Stimulated activated CD8-positive, alpha-beta memory T cell treated with anti-CD3 and anti-CD28 coated beads, Interleukin-4, amount 100 ng/mL, for 48 hours (primary cell): Measurements from ENCODE around the gene MAK.
"Not testable (repeated sequence)": the region's sequence is repeated elsewhere in the genome, so short reads cannot be mapped to it uniquely, and the experiment has no call there.

ENCODE experiments used
- DNase-seq: peaks from one replicate; pipeline ENCODE4 v3.0.0-alpha.2; 2020

Gene MAK, protein sequence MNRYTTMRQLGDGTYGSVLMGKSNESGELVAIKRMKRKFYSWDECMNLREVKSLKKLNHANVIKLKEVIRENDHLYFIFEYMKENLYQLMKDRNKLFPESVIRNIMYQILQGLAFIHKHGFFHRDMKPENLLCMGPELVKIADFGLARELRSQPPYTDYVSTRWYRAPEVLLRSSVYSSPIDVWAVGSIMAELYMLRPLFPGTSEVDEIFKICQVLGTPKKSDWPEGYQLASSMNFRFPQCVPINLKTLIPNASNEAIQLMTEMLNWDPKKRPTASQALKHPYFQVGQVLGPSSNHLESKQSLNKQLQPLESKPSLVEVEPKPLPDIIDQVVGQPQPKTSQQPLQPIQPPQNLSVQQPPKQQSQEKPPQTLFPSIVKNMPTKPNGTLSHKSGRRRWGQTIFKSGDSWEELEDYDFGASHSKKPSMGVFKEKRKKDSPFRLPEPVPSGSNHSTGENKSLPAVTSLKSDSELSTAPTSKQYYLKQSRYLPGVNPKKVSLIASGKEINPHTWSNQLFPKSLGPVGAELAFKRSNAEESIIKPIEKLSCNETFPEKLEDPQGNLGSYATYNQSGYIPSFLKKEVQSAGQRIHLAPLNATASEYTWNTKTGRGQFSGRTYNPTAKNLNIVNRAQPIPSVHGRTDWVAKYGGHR

DNA sequence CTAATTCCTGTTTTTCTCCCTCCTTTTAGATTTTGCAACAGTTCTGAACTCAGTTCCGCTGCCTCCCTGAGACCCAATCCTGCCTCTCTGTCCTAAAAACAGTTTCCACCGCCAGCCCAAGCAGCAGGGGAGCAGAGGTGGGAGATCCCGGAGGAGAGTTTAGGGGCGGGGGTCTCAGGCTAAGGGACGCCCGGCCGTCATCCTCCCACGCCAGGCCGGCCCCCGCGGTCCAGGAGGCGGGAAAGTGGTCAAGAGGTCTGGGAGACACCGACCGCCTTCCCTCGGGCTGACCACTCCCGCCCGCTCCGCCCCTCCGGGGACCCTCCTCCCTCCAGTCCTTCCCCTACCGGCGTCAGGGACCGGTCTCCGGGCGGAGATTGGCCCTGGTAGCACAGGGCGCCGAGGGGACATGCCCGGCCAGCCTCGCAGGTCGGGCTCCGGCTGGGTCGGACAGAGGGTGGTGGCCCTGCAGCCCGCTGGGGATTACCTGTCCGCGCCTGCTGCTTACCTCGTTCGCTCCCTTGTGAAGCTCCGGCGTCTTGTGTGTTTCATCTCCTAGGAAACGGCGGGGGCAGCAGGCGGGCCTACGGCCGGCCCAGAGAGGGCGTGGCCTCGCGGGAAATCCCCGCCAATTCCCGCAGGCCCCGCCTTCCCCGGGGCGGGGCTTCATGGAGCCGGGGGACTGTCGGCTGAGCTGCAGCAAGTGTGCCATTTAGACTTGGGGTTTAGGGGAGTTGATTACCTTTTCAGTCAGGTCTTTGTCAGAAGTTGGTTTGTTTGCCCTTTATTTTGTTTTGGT lies at the start of gene MAK:
Gene MAK, minus strand, starts transcription at position 545 of the 799 bp plus-strand sequence. CDS start 7,891 bp downstream, outside the sequence.
- DNase-seq, result peak; percentile 89

DNA sequence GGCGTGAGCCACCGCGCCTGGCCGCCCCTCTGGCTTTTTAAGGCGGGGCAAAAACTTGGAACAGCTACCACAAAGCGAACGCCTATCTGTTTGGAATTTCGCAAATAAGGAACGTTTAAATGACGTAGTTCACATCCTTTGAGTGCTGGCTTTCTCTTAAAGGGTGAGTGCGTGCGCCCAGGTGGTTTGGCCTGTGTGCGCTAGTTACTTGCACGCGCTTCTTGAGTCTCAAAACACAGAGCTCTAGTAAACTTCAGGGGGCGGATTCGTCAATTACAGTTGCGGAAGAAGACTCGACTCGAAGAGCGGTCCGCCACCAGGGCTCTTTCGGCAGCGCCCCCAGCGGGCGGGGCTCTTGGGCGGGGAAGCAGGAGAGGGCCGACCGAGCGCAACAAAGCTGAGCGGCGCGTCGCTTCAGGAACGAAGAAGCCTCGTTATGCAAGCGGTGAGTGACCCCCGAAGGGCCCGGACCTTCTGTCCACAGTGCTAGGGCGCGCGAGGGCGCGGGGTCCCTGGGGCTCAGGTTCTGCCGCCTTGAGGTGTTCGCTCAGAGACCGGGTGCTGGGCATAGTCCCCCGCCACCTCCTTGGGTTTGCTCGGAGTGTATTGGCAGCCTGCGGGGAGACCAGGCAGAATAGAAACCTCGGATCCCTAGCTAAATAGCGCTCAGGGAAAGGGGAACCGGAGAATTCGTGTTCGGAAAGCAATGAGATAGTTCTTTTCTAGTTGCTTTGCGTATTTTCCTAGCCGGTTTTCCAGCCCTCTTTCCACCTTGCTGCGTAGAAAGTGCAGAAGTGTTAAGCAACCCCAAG lies 48.6 kb upstream of the MAK start, which contains the start of gene SYCP2L:
Gene SYCP2L, plus strand, starts transcription at position 362 of the 812 bp plus-strand sequence. Its CDS starts 75 bp downstream, at position 437.
- DNase-seq, result peak; percentile 42

DNA sequence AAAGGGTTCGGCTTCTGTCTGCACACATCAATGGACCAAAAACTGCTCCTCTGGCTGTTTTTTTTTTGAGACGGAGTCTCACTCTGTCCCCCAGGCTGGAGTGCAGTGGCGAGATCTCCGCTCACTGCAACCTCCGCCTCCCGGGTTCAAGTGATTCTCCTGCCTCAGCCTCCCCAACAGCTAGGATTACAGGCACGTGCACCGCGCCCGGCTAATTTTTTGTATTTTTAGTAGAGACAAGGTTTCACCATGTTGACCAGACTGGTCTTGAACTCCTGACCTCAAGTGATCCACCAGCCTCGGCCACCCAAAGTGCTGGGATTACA lies 48.0 kb upstream of the MAK start:
- DNase-seq, result not testable (repeated sequence)

DNA sequence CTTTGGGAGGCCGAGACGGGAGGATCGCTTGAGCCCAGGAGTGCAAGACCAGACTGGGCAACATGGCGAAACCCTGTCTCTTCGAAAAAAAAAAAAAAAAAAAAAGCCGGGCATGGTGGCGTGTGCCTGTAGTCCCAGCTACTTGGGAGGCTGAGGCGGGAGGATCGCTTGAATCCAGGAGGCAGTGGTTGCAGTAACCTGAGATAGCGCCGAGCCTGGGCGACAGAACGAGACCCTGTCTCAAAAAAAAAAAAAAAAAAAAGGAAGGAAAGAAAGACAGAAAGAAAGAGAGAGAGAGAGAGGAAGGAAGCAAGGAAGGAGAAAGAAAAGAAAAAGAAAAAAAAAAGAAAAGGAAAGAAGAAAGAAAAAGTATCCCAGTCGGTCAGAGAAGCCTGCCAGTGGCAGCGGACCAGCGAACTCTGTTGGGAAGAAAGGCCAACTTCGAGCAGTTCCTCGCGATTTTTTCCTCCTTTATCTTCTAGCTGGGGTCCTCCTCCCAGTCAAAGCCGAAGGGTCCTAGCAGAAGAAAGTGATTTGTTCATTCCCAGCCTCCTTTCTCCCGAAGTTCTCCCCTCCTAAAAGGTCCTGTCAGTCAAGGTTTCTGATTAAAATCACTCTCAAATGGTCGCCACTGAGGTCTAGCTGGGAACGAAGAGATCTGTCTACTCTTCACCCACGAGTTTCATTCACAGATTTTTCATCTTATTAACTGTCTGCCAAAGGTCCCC lies 46.1 kb upstream of the MAK start:
- DNase-seq, result no peak

DNA sequence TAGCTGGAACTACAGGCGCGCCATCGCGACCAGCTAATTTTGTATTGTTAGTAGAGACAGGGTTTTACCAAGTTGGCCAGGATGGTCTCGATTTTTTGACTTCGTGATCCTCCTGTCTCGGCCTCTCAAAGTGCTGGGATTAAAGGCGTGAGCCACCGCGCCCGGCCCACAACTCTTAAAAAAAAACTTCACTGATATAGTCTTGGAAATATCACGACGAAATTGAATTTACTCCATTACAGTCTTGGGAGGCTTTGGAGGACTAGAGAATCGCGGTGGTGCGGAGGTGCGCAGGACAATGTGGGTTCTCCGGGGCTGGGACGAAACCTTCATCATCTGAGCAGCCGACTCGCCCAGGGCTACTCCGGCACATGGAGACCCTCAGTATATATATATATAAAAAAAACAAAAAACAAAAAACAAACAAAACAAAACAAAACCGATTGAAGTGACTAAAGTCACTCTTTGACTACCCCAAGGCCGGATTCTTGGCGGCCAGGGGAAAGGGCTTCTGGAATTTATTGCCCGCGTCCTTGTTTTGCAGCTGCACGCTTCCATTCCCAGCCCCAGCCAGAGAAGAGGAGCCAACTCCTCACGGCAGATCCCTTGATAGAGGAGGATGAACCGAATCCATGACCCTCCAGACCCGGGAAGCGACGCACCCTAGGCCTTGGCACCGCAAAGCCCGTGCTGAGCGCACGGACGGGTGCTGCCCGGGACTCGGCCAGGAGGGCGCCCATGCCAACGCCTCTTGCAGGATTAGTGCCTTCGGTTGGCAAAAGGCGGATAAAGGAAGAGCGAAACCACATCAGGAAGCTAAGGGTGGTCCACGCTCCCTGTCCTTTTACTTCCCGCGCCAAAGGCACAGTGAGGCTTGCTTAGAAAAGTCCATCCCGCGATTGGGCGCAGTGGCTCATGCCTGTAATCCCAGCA lies 45.2 kb upstream of the MAK start:
- DNase-seq, result no peak

DNA sequence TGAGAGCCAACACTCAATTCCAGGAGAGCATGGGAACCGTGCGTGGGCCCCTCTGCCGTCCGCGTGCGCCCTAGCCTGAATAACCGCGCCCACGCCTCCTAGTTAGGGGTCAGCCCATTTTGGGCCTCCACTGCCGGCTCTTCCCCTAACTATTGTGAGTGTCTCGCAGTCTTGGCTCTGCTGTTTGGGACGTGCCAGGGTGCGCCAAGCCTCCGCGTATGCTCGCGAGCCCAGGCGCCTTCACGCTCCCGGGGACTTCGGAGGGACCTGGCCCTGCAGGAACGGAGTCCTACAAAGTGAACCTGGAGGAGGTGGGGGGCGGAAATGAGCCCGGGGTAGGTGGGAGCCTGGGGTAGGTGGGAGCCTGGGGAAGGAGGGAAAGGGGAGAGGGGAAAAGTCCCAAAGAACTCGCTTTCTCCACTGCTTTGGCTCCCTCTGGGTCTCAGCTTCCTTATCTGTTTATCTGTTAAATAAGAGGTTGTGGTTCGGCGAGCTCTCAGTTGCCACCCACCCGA lies 44.4 kb upstream of the MAK start:
- DNase-seq, result no peak

DNA sequence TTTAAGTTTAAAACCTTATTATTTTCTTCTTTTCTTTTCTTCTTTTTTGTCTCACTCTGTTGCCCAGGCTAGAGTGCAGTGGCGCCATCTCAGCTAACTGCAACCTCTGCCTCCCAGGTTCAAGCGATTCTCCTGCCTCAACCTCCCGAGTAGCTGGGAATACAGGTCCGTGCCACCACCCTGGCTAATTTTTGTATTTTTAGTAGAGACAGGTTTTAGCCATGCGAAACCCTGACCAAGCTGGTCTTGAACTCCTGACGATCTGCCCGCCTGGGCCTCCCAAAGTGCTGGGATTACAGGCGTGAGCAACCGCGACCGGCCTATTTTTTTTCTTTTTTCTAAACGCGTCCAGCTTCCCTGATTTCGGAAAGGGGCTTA lies 43.9 kb upstream of the MAK start:
- DNase-seq, result not testable (repeated sequence)

DNA sequence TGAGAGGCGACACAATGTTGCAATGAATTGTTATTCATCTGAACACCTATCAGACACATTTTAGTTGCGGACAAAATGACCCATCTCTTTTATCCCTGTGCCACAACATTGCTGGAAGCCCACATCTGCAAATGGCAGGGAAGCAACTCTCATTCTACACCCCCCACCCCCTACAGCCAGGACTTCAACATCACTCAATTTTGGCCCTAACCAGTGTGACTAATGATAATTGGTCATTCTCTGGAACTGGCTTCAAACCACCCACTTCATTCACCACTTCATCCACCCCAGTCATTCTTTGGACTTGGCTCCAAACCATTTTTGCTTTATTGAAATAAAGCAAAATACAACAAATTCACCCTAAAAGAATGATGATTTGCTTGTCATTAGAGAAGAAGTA lies 42.0 kb upstream of the MAK start:
- DNase-seq, result no peak

DNA sequence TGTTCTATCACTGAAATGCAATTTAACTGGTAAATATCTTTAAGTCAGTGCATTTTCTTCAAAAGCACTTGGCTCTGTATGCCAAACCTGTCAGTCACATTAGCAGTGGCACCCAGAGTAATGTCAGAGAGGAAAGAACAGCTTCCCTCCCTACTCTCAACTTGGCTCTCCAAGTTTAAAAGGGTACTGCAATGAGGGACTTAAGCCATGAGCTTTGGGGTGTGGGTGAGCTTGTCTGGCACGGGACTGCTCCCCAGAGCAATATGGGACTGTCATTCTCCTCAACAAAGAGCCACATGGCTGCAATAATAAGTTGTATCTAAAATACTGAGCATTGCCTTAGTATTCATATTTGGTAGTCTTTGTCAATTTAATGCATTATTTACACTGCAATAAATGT lies 39.5 kb upstream of the MAK start:
- DNase-seq, result no peak

DNA sequence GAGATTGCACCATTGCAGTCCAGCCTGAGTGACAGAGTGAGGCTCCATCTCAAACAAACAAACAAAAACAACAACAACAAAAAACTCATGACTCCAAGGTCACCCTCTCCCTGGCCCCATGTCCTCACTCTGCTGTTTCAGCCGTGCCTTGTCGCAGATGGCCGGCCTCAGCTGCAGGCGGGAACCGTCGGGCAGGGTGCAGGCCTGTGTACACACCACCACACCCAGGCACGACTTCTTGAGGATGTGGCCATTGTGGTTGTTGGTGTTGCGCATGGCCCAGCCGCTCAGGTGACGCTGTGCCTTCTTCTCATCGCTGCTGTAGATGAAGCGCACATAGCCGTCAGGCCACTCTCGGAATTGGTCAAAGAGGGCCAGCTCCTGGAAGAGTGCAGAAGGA lies 38.7 kb upstream of the MAK start:
- DNase-seq, result no peak

DNA sequence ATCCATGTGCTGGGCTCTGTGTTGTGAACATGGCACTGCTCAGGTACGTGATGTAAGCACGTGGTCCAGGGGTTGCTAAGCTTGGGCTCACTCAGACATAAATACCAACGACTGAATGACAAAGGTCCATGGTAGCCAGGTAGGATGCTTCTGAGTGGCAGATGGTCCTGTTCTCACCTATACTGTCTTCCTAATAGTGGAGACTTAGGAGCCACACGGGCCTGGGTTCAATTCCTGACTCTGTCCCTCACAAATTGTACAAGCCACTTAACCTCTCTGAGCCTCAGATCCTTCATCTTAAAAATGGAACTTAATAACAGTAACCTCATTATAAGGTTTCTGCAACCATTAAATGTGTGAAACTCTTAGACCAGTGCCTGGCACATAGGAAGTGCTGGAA lies 36.7 kb upstream of the MAK start:
- DNase-seq, result no peak

DNA sequence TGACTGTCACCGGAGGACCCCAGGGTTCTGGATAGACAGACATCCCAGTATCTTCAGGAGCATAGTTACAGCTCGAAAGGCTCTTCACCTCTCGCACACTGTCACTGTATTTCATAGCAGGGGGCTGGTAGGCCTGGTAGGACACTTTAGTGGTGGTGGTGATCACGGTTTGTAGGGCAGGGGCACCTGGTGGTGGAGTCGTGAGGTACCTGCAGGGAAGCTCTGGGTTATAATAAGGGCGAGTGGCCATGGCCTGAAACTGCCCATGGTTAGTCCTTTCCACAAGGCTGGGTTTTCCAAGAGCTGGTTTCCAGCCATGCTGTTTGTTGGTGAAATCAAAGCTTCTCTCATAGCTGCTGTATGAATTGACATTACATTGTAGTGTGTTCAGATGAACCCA lies 35.9 kb upstream of the MAK start:
- DNase-seq, result no peak

DNA sequence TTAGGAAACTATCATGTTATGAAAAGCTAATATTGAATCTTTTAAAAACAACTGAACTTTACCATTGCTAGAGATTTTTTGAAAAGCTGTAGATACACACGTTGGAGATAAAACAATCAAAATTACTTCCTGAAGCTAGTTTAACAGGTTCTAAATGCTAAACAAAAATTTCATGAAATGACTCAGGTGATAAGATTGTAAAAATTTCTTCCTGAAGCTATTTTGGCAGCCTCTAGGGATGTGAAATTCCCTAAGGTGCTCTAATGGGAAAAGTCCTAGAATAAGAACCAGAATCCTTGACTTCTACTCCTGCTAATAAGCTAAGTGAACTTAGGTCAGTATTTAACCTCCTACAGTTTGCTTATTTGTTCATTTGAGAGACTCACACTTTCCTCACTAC lies 35.0 kb upstream of the MAK start:
- no peak for DNase-seq

DNA sequence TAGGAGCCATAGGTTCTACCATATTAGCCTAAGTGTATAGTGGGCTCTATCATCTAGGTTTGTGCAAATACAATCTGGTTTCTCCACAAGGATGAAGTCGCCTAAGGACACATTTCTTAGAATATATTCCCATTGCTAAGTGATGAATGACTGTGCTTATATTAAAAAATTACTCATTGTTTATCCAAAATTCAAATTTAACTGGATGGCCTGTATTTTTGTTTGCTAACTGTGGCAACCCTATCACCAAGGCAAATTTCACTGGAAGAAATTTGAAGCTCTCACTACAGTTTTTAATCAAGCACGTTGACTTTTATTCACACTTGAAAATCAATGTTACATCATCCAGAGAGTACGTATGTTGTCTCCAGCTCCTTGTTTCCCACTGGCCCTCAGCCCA lies 29.6 kb upstream of the MAK start:
- no peak for DNase-seq

DNA sequence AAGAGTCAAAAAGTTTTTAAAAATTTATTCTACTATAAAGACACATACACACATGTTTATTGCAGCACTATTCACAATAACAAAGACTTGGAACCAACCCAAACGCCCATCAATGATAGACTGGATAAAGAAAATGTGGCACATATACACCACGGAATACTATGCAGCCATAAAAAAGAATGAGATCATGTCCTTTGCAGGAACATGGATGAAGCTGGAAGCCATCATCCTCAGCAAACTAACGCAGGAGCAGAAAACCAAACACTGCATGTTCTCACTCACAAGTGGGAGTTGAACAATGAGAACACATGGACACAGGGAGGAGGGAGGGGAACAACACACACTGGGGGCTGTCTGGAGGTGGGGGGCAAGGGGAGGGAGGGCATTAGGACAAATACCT lies 28.4 kb upstream of the MAK start:
- not testable (repeated sequence) for DNase-seq

DNA sequence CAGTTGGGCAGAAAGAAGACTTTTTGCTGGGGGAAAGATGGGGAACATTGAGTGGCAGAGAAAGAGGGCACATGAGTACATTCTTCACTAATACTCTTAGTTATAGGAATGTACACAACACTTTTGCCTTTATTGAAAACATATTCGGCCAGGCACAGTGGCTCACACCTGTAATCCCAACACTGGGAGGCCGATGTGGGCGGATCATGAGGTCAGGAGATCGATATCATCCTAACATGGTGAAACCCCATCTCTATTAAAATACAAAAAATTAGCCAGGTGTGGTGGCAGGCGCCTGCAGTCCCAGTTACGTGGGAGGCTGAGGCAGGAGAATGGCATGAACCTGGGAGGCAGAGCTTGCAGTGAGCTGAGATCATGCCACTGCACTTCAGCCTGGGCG lies 24.7 kb upstream of the MAK start:
- DNase-seq, result not testable (repeated sequence)

DNA sequence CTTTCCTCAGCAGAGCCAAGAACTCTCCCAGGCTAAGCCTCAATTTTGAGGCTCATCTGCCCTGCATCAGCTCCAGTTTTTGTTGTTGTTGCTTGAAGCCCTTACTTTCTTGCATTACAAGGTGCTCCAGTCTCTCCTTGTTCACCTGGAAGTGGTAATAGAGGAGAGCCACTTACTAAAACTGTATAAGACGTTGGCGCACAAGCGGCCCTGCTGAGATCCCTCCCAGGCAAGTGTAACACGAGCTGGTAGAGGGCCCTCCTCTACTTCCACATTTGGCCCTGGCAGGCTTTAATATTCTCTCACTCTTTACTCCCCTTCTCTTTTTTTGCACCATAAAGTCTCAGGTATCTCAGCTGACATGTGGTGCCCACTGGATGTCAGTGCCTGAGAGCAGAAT lies 24.0 kb upstream of the MAK start:
- DNase-seq, result no peak

DNA sequence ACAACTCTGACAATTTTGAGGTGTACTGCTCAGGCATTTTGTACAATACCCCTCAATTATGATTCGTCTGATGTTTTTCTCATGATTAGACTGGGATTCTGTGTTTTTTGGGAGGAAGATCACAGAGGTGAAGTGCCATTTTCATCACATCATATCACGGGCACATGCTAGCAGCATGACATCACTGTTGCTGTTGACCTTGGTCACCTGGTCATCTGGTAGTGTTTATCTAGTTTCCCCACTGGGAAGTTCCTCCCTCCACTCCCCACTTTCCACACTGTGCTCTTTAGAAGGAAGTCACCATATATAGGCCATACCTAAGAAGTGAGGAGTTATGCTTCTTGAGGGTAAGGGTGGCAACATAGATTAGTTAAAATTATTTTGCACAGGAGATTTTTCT lies 22.7 kb upstream of the MAK start:
- no peak for DNase-seq

DNA sequence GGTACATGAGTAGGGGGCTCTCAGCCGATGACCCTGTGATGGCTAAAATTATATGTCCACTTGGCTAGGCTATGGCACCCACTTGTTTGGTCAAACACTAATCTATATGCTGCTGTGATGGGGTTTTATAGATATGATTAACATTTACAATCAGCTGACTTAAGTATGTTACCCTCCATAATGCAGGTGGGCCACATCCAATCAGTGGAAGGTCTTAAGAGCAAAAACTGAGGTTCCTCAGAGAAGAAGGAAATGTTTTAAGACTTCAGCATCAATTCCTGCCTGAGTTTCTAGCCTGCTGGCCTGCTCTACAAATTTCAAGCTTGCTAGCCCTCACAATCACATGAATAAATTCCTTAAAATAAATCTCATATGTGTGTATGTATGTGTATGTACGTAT lies 18.9 kb upstream of the MAK start:
- no peak for DNase-seq

DNA sequence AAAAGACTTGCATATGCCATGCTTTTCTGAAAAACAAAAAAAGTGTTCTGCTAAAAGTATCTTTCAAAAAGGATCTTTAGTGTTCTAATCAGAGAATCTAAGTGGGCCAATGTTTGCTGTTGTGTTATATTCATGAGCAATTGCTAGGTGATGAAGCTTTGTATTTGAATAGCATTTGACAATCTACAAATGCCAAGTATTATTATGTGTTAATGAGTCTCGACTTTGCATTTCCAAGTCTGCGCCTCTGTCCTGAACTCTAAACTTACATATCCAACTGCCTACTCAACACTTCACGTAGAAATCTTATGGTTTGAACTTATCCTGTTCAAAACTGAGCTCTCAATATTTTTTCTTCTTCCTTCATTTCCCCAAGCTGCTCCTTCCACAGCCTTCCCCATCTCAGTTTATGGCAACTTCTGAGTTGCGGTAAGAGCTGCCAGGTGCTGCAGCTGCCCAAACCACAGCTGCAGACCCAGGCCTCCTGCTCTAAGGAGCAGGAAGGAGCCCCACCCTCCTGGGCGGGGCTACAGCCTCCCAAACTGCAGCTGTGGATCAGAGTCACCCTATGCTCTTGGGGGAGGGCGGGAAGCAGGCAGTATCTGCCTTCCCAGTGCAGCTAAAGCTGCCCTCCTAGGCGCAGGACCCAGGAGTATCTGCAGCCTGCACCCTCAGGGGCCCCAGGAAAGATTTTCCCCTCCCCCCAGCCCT lies 16.7 kb upstream of the MAK start:
- no peak for DNase-seq
